Endodermal cell (in vitro differentiated cells): ENCODE measurements around the gene SLC16A13. TPM values are rescaled to one million over a fixed set of nuclear protein-coding genes. Genes with fewer than 3 reads are reported as not detected.
A peak's percentile ranks its signal among the peaks of the same experiment; 100 is the strongest.

Experiments used
- DNase-seq: peaks from one replicate; pipeline ENCODE4 v3.0.0-alpha.2; 2017
- H3K27ac ChIP-seq: 2 replicates; pipeline ENCODE4 v1.5.1; 2013; ENCODE audit warnings: mild to moderate bottlenecking, low read depth, low read length, moderate library complexity
- H3K27me3 ChIP-seq: 2 replicates; pipeline ENCODE4 v1.6.1; 2013; ENCODE audit warnings: mild to moderate bottlenecking, low read length, moderate library complexity; ENCODE audit not compliant: insufficient read depth, control insufficient read depth, poor library complexity, severe bottlenecking
- H3K36me3 ChIP-seq: 2 replicates; pipeline ENCODE4 v1.7.0; 2013; ENCODE audit warnings: mild to moderate bottlenecking, low read length, moderate library complexity; ENCODE audit not compliant: control insufficient read depth, insufficient read depth
- H3K4me1 ChIP-seq: one replicate; pipeline ENCODE4 v1.7.0; 2013; ENCODE audit warnings: low read length; ENCODE audit not compliant: control insufficient read depth, insufficient read depth
- H3K4me3 ChIP-seq: 2 replicates; pipeline ENCODE4 v1.5.1; 2013; ENCODE audit warnings: mild to moderate bottlenecking, low read length, moderate library complexity
- H3K9ac ChIP-seq: 2 replicates; pipeline ENCODE4 v1.6.1; 2013; ENCODE audit warnings: mild to moderate bottlenecking, low read length, moderate library complexity; ENCODE audit not compliant: poor library complexity, severe bottlenecking; ENCODE audit errors: extremely low read depth
- H3K9me3 ChIP-seq: 2 replicates; pipeline ENCODE4 v1.6.1; 2013; ENCODE audit warnings: mild to moderate bottlenecking, low read length, moderate library complexity; ENCODE audit not compliant: control insufficient read depth
- H3K27ac Mint-ChIP-seq: 2 replicates; pipeline ENCODE4 v1.8.0; 2020; ENCODE audit warnings: mixed read lengths
- H3K27me3 Mint-ChIP-seq: 2 replicates; pipeline ENCODE4 v1.8.0; 2021; ENCODE audit warnings: mild to moderate bottlenecking, mixed read lengths; ENCODE audit not compliant: insufficient read depth
- H3K36me3 Mint-ChIP-seq: 2 replicates; pipeline ENCODE4 v1.8.0; 2020; ENCODE audit warnings: low read depth, mixed read lengths
- H3K4me1 Mint-ChIP-seq: 2 replicates; pipeline ENCODE4 v1.8.0; 2020; ENCODE audit warnings: mixed read lengths
- H3K4me3 Mint-ChIP-seq: 2 replicates; pipeline ENCODE4 v1.8.0; 2020; ENCODE audit warnings: mild to moderate bottlenecking, moderate library complexity, mixed read lengths
- H3K9me3 Mint-ChIP-seq: 2 replicates; pipeline ENCODE4 v1.8.0; 2020; ENCODE audit warnings: mild to moderate bottlenecking, mixed read lengths
- WGBS, 2 experiments: methylation state at CpG; one replicate each; pipeline versions ENCODE4 v1.1.5 to v1.1.7; 2013; ENCODE audit warnings: missing lambda C conversion rate in 2 of 2, mixed read lengths in 1 of 2; ENCODE audit not compliant: insufficient coverage in 1 of 2, insufficient read length in 1 of 2; 5-methylcytosine and 5-hydroxymethylcytosine counted together
- total RNA-seq, 2 donors: library from RNA; stranded (reverse); fragmentation: NEBNext Ultra II Directional in 1 of 2; extraction: Animal tissue kit (Norgen Biotek cat#: 25700) in 1 of 2; gene quantifications; 2 replicates in 1 of 2; 3 replicates in 1 of 2; pipeline ENCODE4 v1.2.1, GENCODE V29; 2021
- TF ChIP-seq, protein P1 (sequence below): fragments of 200-600 bp; sonication (generic); conservative IDR thresholded peaks from 2 replicates; pipeline ENCODE4 v1.5.0; 2021; ENCODE audit warnings: antibody characterized with exemption, mild to moderate bottlenecking

SLC16A13 gene
- total RNA-seq, 2 donors from 2014 or later, result 18.8 to 19.9 TPM

DNA sequence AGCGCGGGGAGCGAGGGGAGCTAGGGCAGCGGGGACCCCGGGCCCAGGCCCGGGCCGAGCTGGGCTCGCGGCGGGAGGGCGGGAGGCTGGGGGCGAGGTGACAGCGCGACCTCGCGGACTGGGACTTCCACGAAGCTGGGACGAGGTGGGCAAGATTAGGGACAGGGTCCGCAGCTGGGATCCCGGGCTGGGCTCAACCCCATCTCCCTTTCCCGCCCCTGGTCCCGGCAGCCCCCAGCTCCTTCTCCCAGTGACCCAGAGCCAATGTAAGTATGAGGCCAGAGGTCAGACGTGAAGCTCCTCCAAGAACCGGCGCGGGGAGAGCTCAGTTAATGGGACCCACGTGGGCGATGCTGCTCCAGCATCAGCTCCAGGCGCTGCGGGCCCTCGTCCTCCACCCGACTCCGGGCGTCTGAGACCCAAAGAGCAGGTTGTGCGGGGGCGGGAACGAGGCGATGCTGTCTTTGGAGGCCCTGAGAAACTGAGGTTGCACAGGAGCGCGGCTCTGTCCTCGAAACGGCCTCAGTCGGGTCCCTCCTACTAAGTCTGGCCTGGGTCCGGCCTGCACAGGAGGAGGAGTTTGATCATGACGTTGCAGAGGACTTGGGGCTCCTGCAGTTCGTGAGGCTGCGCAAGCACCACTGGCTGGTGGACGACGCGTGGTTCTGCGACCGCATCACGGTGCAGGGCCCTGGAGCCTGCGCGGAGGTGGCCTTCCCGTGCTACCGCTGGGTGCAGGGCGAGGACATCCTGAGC, 39.4 kb upstream of the SLC16A13 start:
- Mint-ChIP-seq H3K4me1 (no peaks in the 10 kb centered on the region), H3K36me3 (peaks cover 38% of the 10 kb centered on the region), H3K4me3 (peak overlapping the region; percentile 62), H3K9me3 (no peaks in the 10 kb centered on the region), H3K27ac (no peak overlapping the region), H3K27me3 (peaks cover 56% of the 10 kb centered on the region)
- Histone ChIP-seq H3K9ac (no peak overlapping the region), H3K36me3 (peaks cover 17% of the 10 kb centered on the region), H3K27ac (no peak overlapping the region), H3K9me3 (no peaks in the 10 kb centered on the region), H3K27me3 (peaks cover 20% of the 10 kb centered on the region), H3K4me1 (no peaks in the 10 kb centered on the region), H3K4me3 (no peak overlapping the region)
- TF ChIP-seq, protein P1, sequence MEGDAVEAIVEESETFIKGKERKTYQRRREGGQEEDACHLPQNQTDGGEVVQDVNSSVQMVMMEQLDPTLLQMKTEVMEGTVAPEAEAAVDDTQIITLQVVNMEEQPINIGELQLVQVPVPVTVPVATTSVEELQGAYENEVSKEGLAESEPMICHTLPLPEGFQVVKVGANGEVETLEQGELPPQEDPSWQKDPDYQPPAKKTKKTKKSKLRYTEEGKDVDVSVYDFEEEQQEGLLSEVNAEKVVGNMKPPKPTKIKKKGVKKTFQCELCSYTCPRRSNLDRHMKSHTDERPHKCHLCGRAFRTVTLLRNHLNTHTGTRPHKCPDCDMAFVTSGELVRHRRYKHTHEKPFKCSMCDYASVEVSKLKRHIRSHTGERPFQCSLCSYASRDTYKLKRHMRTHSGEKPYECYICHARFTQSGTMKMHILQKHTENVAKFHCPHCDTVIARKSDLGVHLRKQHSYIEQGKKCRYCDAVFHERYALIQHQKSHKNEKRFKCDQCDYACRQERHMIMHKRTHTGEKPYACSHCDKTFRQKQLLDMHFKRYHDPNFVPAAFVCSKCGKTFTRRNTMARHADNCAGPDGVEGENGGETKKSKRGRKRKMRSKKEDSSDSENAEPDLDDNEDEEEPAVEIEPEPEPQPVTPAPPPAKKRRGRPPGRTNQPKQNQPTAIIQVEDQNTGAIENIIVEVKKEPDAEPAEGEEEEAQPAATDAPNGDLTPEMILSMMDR, result no peak
- peak; percentile 82 for DNase-seq
- WGBS, 2 experiments, result 70 to 80% methylated on average over 21 to 58 of the region's 58 CpGs

DNA sequence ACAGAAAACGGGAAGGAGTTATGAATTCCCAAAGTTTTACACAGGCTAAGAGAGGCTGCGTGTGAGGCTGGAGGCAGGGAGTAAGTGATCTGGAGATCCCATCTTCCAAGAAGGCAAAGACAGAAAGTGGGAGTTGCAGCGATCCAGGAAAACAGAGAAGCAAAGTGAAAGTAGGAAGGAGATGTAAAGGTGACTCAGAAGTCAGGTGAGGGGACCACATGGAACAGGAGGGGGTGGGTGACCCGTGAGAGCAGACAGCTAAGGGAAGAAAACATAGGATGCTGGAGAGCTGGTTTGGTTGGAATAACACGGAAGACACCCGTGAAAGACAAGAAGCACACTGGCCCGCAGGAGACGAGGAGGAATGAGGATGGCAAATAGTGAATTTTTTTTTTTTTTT, 38.6 kb upstream of the SLC16A13 start:
- Mint-ChIP-seq H3K4me1 (no peaks in the 10 kb centered on the region), H3K36me3 (peaks cover 44% of the 10 kb centered on the region), H3K4me3 (no peak overlapping the region), H3K27me3 (peaks cover 49% of the 10 kb centered on the region), H3K9me3 (no peaks in the 10 kb centered on the region), H3K27ac (no peak overlapping the region)
- H3K27ac ChIP-seq, result no peak overlapping the region
- no peaks in the 10 kb centered on the region for H3K9me3 ChIP-seq
- H3K4me3 ChIP-seq, result no peak overlapping the region
- peaks cover 20% of the 10 kb centered on the region for H3K27me3 ChIP-seq
- peaks cover 24% of the 10 kb centered on the region for H3K36me3 ChIP-seq
- TF ChIP-seq, protein P1, result no peak
- no peak overlapping the region for H3K9ac ChIP-seq
- no peaks in the 10 kb centered on the region for H3K4me1 ChIP-seq
- WGBS, 2 experiments, result 95 to 100% methylated on average over 3 to 7 of the region's 8 CpGs
- no peak for DNase-seq

DNA sequence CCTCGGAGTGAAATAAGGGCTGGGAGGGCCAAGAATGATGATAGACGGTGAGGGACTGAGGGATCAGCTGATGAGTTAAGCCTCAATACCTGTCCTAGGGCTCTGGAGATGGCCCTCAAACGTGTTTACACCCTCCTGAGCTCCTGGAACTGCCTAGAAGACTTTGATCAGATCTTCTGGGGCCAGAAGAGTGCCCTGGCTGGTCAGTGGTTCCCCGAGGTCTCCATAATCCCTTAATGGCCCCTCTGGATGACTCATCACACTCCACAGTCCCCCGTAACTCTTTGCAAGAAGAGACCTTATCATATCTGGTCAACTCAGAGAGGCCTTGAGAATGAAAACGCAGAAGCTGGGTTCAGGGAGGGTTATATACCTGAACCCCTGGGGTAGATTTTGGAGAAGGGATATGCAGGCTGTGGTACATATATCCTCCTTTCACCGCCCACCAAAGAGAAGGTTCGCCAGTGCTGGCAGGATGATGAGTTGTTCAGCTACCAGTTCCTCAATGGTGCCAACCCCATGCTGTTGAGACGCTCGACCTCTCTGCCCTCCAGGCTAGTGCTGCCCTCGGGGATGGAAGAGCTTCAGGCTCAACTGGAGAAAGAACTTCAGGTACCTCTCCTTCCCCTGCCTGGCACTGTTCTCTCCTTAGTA, 36.8 kb upstream of the SLC16A13 start:
- H3K36me3 ChIP-seq, result peaks cover 36% of the 10 kb centered on the region
- Mint-ChIP-seq H3K4me1 (no peaks in the 10 kb centered on the region), H3K9me3 (no peaks in the 10 kb centered on the region), H3K36me3 (peaks cover 46% of the 10 kb centered on the region), H3K27me3 (peaks cover 36% of the 10 kb centered on the region), H3K27ac (no peak overlapping the region), H3K4me3 (no peak overlapping the region)
- H3K27ac ChIP-seq, result no peak overlapping the region
- WGBS, 2 experiments, result 88 to 89% methylated on average over 11 of the region's 11 CpGs
- H3K4me1 ChIP-seq, result no peaks in the 10 kb centered on the region
- DNase-seq, result no peak
- H3K4me3 ChIP-seq, result no peak overlapping the region
- peaks cover 20% of the 10 kb centered on the region for H3K27me3 ChIP-seq
- H3K9me3 ChIP-seq, result no peaks in the 10 kb centered on the region
- TF ChIP-seq, protein P1, result no peak
- no peak overlapping the region for H3K9ac ChIP-seq
